Activated B cell treated with CpG ODN at 0.5 μM for 24 hours (primary cell): ENCODE results near the gene BRD4. TPM values are rescaled to one million over a fixed set of nuclear protein-coding genes. Genes with fewer than 3 reads are reported as not detected.

Experiments
- ATAC-seq: fragments of 200-7000 bp; cut with Tn5 transposase; one replicate; pipeline ENCODE4 v1.10.0; 2021; ENCODE audit warnings: low read depth, mild to moderate bottlenecking, moderate library complexity
- CTCF ChIA-PET: fragments of 350-600 bp; sonication (Branson Sonifier 250); formaldehyde crosslinking; loops from one replicate; lab custom pipeline; 2021; ENCODE audit warnings: antibody characterized with exemption; lab: Charles Lee
- POLR2A ChIA-PET: fragments of 350-600 bp; sonication (Branson Sonifier 250); formaldehyde crosslinking; loops from one replicate; lab custom pipeline; 2021; ENCODE audit warnings: antibody characterized with exemption; lab: Charles Lee
- DNase-seq: peaks from one replicate; pipeline ENCODE4 v3.0.0; 2022
- H3K27ac Mint-ChIP-seq: one replicate; pipeline ENCODE4 v1.8.0; 2020; ENCODE audit warnings: mixed read lengths
- H3K27me3 Mint-ChIP-seq: one replicate; pipeline ENCODE4 v1.8.0; 2021; ENCODE audit warnings: mixed read lengths
- H3K36me3 Mint-ChIP-seq: one replicate; pipeline ENCODE4 v1.8.0; 2021; ENCODE audit warnings: low read depth, mixed read lengths
- H3K4me1 Mint-ChIP-seq: one replicate; pipeline ENCODE4 v1.8.0; 2021; ENCODE audit warnings: mixed read lengths
- H3K4me3 Mint-ChIP-seq: one replicate; pipeline ENCODE4 v1.8.0; 2020; ENCODE audit warnings: mild to moderate bottlenecking, mixed read lengths
- H3K9me3 Mint-ChIP-seq: one replicate; pipeline ENCODE4 v1.8.0; 2020; ENCODE audit warnings: mixed read lengths
- intact Hi-C: fragments of 100-400 bp; cut with micrococcal nuclease; formaldehyde crosslinking; loops from one replicate; pipeline ENCODE4 v1.15.1; 2024
- total RNA-seq: library from RNA; stranded (reverse); gene quantifications from 2 replicates; pipeline ENCODE4 v1.2.3, GENCODE V29; 2022
- TF ChIP-seq, protein P1 (sequence below): fragments of 200-600 bp; IDR thresholded peaks from one replicate; pipeline ENCODE4 v1.8.0; 2022; ENCODE audit warnings: antibody characterized with exemption, mild to moderate bottlenecking

BRD4 gene
- total RNA-seq, 1 donor from 2014 or later, result 164 TPM

DNA sequence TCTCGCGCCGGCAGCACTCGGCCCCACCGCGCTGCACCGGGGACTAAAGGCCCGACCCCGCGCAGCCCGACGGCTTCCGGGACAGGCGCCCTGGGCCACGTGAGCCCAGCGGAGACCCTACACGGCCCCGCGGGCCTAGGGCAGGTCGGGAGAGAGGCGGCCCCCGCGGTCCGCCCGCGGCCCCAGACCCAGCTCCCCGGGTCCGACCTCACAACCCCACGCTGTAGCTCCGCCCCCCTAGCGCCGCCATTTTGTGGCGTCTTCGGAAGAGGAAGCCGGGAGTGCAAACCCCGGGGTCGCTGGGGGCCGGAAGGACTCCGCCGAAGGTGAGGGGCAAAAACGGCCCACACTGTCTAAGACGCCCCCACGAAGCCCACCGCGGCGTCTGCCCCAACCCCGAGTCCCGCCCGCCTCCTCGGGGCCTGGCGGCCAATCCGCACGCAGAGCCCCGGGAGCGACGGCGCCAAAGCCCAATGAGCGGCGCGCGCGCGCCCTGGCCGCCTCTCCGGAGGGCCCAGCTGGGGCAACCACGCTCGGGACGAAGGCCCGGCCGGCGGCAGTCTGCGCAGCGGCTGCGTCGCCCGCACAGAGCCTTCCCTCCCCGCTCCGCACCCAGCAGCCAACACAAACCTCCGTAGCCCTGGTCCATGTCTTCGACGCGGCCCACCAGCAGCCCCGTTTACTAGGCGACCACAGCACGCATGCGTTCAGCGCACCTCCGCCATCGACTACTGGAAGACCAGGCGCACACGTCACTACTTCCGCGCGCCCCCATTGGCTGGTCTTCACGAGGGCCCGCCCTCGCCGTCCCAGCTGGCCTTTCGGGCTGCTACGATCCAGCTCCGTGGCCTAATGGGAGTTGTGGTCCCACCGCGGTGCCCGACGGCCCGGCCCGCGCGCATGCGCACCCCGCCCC is 47.0 kb upstream of the BRD4 start, which contains the start of gene AKAP8:
TSS of gene AKAP8 (minus strand) at position 705 of the 916 bp plus-strand sequence. CDS start at position 649, 56 bp downstream.
- Mint-ChIP-seq H3K36me3 (peaks cover 19% of the 10 kb centered on the region), H3K9me3 (no peaks in the 10 kb centered on the region), H3K27ac (peak within 1 kb of the TSS; percentile 99), H3K4me1 (peaks cover 43% of the 10 kb centered on the region), H3K27me3 (no peaks in the 10 kb centered on the region), H3K4me3 (peak within 1 kb of the TSS; percentile 100)
- ATAC-seq, result peak; percentile 91
- ChIA-PET POLR2A (interaction anchor here (0.6 to 3.6 kb wide), 27 partner anchors 8 to 1243 kb away, joined by 3 to 83 read pairs (median 5); partner anchors contain the start of genes AKAP8L, ASF1B and BRD4), CTCF (interaction anchor here (1.2 to 3.1 kb wide), 6 partner anchors 40 to 176 kb away, joined by 3 to 16 read pairs (median 4); partner anchors contain the start of gene AKAP8L)
- DNase-seq, result peak; percentile 96
- TF ChIP-seq, protein P1, sequence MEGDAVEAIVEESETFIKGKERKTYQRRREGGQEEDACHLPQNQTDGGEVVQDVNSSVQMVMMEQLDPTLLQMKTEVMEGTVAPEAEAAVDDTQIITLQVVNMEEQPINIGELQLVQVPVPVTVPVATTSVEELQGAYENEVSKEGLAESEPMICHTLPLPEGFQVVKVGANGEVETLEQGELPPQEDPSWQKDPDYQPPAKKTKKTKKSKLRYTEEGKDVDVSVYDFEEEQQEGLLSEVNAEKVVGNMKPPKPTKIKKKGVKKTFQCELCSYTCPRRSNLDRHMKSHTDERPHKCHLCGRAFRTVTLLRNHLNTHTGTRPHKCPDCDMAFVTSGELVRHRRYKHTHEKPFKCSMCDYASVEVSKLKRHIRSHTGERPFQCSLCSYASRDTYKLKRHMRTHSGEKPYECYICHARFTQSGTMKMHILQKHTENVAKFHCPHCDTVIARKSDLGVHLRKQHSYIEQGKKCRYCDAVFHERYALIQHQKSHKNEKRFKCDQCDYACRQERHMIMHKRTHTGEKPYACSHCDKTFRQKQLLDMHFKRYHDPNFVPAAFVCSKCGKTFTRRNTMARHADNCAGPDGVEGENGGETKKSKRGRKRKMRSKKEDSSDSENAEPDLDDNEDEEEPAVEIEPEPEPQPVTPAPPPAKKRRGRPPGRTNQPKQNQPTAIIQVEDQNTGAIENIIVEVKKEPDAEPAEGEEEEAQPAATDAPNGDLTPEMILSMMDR, result no peak
- intact Hi-C loops, result loop anchor here (1.0 to 2.0 kb wide), 7 partner anchors 40 to 254 kb away; a partner anchor contains a TSS

DNA sequence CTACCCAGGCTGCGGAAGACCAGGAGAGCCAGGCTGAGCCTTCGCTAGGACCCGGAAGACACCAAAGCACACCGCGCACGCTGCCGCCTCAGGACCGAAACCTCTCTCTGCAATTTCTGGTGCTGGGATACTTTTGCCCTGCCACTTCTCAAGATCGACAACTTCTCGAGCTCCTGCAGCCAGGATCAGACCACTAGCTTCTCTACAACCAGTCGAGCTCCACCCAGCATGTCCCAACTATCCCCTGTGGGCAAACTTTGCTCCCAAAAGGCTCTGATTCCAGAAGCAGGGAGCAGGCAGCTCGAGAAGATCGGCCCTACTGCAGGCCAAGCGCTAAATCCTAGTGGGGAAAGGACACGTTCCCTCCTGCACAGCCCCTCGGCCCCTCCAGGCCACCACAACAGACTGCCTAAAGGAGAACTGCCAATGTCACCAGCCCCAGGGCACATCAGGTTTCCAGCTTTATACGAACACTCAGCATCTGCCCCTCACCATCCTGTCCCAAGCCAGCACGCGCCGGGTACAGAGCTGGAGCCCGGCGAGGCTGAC is 46.3 kb upstream of the BRD4 start:
- ChIA-PET CTCF (interaction anchor here (0.6 to 3.1 kb wide), 5 partner anchors 41 to 1262 kb away, joined by 3 to 16 read pairs (median 4); partner anchors contain the start of gene AKAP8L), POLR2A (interaction anchor here (0.6 to 3.6 kb wide), 18 partner anchors 9 to 176 kb away, joined by 3 to 83 read pairs (median 7); partner anchors contain the start of genes AKAP8L and BRD4)
- Mint-ChIP-seq H3K27me3 (no peaks in the 10 kb centered on the region), H3K9me3 (no peaks in the 10 kb centered on the region), H3K27ac (peak overlapping the region; percentile 94), H3K4me1 (peaks cover 43% of the 10 kb centered on the region), H3K4me3 (peak overlapping the region; percentile 100), H3K36me3 (peaks cover 24% of the 10 kb centered on the region)
- intact Hi-C loops, result loop anchor here (1.0 to 2.0 kb wide), 7 partner anchors 41 to 253 kb away; a partner anchor contains a TSS
- ATAC-seq (no peak), DNase-seq (no peak)
- TF ChIP-seq, protein P1, result no peak

DNA sequence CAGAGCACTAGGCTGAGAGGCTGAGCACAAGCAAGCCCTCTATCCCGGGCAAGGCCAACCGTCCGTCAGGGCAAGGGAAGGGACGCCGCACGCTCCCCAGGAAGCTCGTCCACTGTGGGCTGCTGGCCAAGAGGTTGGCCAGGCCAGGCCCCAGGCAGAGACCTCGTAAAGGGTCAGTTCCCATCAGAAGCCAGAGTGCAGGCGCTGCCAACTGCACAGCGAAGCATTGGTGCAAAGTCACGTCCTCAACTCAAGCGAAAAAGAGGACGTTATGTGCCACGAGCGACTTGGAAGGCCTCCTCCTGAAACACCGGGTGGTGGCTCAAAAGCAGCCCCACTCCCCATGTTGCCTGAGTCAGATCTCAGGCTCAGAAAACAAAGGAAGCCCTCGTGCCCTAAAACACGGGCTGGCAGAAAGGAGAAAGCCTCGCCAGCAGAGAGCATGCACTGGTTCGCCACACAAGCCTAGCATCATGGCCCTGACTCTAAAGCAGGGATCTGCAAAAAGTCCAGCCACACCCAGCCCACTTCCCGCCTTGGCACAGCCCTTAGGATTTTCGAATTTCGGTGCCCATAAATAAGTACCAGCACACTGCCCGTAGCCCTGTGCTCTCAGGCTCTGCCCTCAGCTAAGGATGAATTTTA is 42.6 kb upstream of the BRD4 start:
- intact Hi-C loops, result no loop called here
- Mint-ChIP-seq H3K4me3 (no peak overlapping the region), H3K4me1 (peaks cover 27% of the 10 kb centered on the region), H3K27ac (no peak overlapping the region), H3K9me3 (no peaks in the 10 kb centered on the region), H3K27me3 (no peaks in the 10 kb centered on the region), H3K36me3 (peaks cover 52% of the 10 kb centered on the region)
- POLR2A ChIA-PET, result interaction anchor here (0.6 to 1.7 kb wide), 2 partner anchors 9 to 41 kb away, joined by 6 read pairs; no protein-coding TSS in a partner anchor
- DNase-seq, result no peak
- ATAC-seq, result no peak
- TF ChIP-seq, protein P1, result no peak
- CTCF ChIA-PET, result no interaction called here

DNA sequence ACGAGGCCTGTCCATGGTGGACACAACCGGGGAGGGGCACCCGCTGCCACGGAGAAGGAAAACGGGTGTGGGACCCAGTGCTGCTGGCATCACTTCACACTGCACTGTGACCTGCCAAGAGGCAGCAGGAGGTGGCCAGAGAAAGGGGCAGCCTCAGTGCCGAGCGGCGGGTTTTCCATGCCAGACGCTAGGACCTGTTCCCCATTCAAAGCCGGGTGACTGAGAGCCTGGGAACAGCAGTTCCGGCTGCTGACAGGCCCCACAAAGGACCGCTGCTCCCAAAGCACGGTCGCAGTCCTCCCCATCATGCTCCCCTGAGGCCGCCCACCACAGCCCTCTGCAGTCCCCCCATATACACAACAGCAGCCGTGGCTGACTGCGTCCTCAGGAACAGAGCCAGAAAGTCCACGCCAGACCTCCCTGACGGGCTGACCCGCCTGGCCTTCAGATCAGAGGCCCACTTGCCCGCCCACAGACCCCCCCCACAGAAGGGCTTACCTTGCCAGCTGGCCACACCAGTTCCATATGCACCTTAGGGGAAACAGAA is 41.8 kb upstream of the BRD4 start:
- intact Hi-C loops, result no loop called here
- POLR2A ChIA-PET, result no interaction called here
- no peaks in the 10 kb centered on the region for H3K9me3 Mint-ChIP-seq
- CTCF ChIA-PET, result no interaction called here
- DNase-seq (no peak), ATAC-seq (no peak)
- peaks cover 27% of the 10 kb centered on the region for H3K4me1 Mint-ChIP-seq
- H3K27me3 Mint-ChIP-seq, result no peaks in the 10 kb centered on the region
- TF ChIP-seq, protein P1, result no peak
- H3K27ac Mint-ChIP-seq, result no peak overlapping the region
- no peak overlapping the region for H3K4me3 Mint-ChIP-seq
- peaks cover 56% of the 10 kb centered on the region for H3K36me3 Mint-ChIP-seq
